Thoracic aorta endothelial cell (primary cell): ENCODE results near the gene SMIM7. TPM values are rescaled to one million over a fixed set of nuclear protein-coding genes. Genes with fewer than 3 reads are reported as not detected.

Source experiments
- total RNA-seq: library from RNA; depleted of rRNA; stranded (reverse); fragments of >200 nt; gene quantifications from 2 replicates; pipeline ENCODE4 v1.2.3, GENCODE V29; 2012

SMIM7 gene
- total RNA-seq, result 45.9 and 51.7 TPM in 2 replicates

DNA sequence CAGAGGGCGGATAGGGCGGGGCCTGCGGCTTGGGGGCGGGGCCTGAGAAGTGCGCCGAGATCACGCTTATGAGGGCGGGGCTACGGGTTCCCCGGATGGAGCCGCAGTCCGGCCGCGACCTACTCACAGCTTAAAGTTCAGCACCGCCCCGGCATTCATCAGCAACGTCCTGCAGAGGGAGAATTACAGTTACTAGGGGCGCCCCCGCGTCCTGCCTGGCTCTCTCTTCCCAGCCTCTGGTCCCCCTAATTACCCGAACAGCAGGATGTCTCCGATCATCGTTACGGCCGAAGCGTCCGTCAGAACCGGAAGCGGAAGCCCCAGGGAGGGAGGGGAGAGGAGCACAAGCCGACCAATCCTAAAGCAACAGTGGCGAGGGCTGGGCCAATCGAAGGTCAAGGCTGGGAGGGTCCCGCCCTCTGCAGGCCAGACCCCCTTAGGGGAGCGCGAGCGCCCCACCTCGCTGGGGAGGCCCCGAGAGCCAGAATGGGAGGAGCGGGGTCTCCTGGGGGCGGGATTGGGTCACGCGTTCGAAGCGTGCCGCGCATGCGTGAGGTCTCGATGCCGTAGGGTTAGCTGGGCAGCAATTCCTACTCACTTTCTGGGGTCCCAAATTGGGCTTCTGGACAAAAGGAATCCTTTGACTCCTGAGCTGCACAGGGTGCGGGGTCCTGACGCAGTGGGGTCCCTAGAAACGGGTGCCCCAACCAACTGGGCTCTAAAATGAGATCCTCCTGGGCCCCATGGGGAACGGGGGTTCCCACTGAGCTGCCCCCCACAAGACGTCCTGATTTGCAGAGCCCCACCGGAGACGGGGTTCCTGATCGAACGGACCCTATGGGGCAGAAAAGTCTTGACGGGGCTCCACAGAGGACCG, at the start of gene SMIM7:
Gene SMIM7 (minus strand): TSS at position 313 of the 877 bp plus-strand sequence. CDS start 34 bp downstream, at position 279.

DNA sequence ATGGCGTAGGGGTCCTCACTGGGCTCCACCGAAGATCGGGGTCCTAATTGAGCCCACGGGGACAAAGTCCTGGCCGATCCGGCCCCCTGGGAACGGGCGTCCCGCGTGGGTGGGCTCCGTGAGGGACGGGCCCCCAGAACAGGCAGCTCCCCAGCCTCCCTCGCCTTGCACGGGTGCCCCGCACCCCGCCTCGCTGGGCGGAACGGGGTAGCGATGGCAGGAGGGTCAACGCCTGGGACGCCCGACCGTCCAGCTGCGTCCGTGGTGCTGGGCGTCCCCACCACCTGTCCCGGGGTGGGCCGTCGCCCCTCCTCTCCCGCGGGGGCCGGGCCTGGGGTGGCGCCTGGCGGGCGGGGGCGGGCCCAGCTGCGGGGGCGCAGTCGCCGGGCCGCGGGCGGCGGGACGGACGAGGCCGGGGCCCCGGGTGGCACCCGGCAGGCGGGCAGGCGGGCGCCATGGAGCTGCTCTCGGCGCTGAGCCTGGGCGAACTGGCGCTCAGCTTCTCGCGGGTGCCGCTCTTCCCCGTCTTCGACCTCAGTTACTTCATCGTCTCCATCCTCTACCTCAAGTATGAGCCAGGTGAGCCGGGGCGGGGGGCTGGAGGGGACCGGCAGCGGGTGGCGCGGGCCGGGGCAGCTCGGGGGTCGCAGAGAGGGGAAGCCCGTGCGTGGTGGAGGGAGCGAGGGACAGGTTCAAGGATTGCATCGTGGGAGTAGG, 977 bp upstream of the SMIM7 start, which contains the start of gene TMEM38A:
Gene TMEM38A (plus strand): TSS at position 377 of the 717 bp plus-strand sequence. CDS start 79 bp downstream, at position 456.

DNA sequence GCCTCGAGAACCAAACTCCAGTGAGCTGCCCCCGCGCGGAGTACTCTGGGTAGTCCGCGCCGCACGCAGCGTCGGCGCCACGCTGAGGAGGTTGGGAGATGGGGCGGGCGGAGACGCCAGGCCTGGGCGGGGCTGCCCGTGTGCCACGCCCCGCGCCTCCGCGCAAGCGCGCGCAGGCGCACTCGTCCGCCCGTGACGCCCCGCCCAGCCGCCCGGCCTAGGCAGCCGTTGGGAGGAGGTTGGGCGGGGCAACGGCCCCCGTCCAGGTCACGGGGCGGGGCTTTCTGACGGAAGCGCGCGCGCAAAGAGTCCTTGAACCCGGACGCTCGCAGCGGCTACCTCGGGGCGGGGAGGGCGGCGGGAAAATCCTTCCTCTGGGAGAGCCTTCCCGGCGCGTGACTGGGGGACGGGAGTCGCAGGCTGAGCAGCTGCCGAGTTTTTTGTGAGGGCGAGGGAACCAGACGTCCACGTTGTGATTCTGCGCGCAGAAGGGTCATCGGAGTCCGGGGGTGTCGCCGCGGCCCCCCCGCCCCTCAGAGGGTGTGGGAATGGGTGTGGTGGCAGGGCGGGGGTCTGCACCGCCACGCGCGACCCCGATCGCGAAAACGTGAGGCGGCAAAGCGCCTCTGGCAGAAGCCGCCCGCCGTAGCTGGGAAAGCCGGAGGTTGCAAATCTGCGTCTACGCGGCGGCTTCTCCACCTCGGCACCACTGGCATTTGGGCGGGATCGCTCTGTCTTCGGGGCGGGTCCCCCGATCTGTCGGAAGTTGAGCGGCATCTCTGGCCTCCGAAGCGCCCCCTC, 31.6 kb downstream of the SMIM7 start, which contains the start of gene MED26:
Gene MED26 (minus strand): TSS at position 22 of the 801 bp plus-strand sequence. CDS start 261 bp downstream, outside the sequence.

Other genes with a start within 250 kb of the SMIM7 start
- 18.1 and 19.0 TPM in 2 replicates for gene EPS15L1, start 188.2 kb downstream of the SMIM7 start, total RNA-seq
- 0.13 TPM in 1 of 2 replicates, not detected in the other for gene CALR3, start 164.0 kb downstream of the SMIM7 start, total RNA-seq
- 6.9 and 7.5 TPM in 2 replicates for gene C19orf44, start 163.8 kb downstream of the SMIM7 start, total RNA-seq
- 10.6 and 13.4 TPM in 2 replicates for gene CHERP, start 117.7 kb downstream of the SMIM7 start, total RNA-seq
- gene SLC35E1, start 87.7 kb downstream of the SMIM7 start, total RNA-seq, result 31.5 and 40.2 TPM in 2 replicates
- 6.5 and 8.0 TPM in 2 replicates for gene MED26, start 31.9 kb downstream of the SMIM7 start, total RNA-seq
- gene TMEM38A, start 995 bp upstream of the SMIM7 start, total RNA-seq, result 2.3 and 2.6 TPM in 2 replicates
- gene NWD1, start 59.7 kb upstream of the SMIM7 start, total RNA-seq, result not detected in 2 replicates
- 54.7 and 64.3 TPM in 2 replicates for gene SIN3B, start 169.3 kb upstream of the SMIM7 start, total RNA-seq
- 2.4 and 2.7 TPM in 2 replicates for gene F2RL3, start 228.9 kb upstream of the SMIM7 start, total RNA-seq